Measurements from ENCODE around the gene PTGDR. TPM values are rescaled to one million over a fixed set of nuclear protein-coding genes. Genes with fewer than 3 reads are reported as not detected.

The PTGDR gene
- total and polyA plus RNA-seq, 7 donors, result 0.28 to 8.2 (median 0.93) TPM; not detected in 1

GRCh38 chr14:52325630-52326029 is 58.1 kb downstream of the PTGDR start:
- H3K36me3 ChIP-seq, result no peaks in the 10 kb centered on the region
- intact Hi-C loops (cut with DNase I), result no loop called here
- DNase-seq, result no peak
- TF ChIP-seq POLR2AphosphoS5 (IDR thresholded peaks at IDR 0.05), result peak in 1 of 4 donors; percentile 19
- TF ChIP-seq CTCF (IDR thresholded peaks at IDR 0.05), result no peak
- H3K27me3 ChIP-seq, result no peaks in the 10 kb centered on the region
- H3K27ac ChIP-seq, result peak overlapping the region in 1 of 4 donors; percentile 32
- 87 to 90% methylated on average over 3 of the region's 3 CpGs for WGBS, 2 donors
- H3K9me3 ChIP-seq, result peaks cover 0 to 2% (median 0%) of the 10 kb centered on the region in 4 donors
- no peak overlapping the region for H3K4me3 ChIP-seq
- H3K4me1 ChIP-seq, result peaks cover 0 to 19% (median 10%) of the 10 kb centered on the region in 4 donors

Other genes with a start within 250 kb of the PTGDR start
- gene NID2, start 198.6 kb upstream of the PTGDR start, total RNA-seq, result 10 to 100 TPM; 26.4 to 52.9 (median 29.9) TPM
- 1 to 10 TPM in 2 of 3 donors, under 1 TPM in 1; 0.46 to 9.0 (median 4.8) TPM for gene NID2, start 198.6 kb upstream of the PTGDR start, polyA plus RNA-seq
- gene PTGER2, start 46.6 kb downstream of the PTGDR start, total RNA-seq, result 1 to 10 TPM in 3 of 4 donors, under 1 TPM in 1; 0.55 to 2.5 (median 1.3) TPM
- gene PTGER2, start 46.6 kb downstream of the PTGDR start, polyA plus RNA-seq, result 1 to 10 TPM; 3.0 to 3.9 (median 3.0) TPM

All from sigmoid colon (tissue), 7 donors.